Gastroesophageal sphincter (tissue), 4 donors: Measurements from ENCODE around the gene MYO9B. TPM values are rescaled to one million over a fixed set of nuclear protein-coding genes. Genes with fewer than 3 reads are reported as not detected.

Experiments
- ATAC-seq: fragments of 150-250 bp; one replicate; pipeline ENCODE4 v1.9.1; 2016; ENCODE audit warnings: mild to moderate bottlenecking, moderate library complexity
- H3K27ac ChIP-seq, 4 donors: fragments of 200-600 bp; sonication (generic) in 3 of 4; 1 replicate in 3 of 4; 2 replicates in 1 of 4; pipeline ENCODE4 v1.5.1; 2016 to 2019
- H3K27me3 ChIP-seq: fragments of 200-600 bp; sonication (generic); one replicate; pipeline ENCODE4 v1.5.1; 2019
- H3K36me3 ChIP-seq, 2 donors: fragments of 200-600 bp; sonication (generic); one replicate each; pipeline ENCODE4 v1.5.1; 2019; ENCODE audit warnings: control low read depth in 1 of 2
- H3K4me1 ChIP-seq, 3 donors: fragments of 200-600 bp; sonication (generic); 1 replicate in 2 of 3; 2 replicates in 1 of 3; pipeline ENCODE4 v1.5.1; 2016 to 2019; ENCODE audit warnings: control low read depth in 2 of 3
- H3K4me3 ChIP-seq, 2 donors: fragments of 200-600 bp; sonication (generic); one replicate each; pipeline ENCODE4 v1.5.1; 2019; ENCODE audit warnings: mild to moderate bottlenecking in 1 of 2, moderate library complexity in 1 of 2
- H3K9me3 ChIP-seq, 3 donors: fragments of 200-600 bp; sonication (generic); one replicate each; pipeline ENCODE4 v1.5.1; 2017 to 2019; ENCODE audit warnings: control low read depth in 2 of 3
- EP300 ChIP-seq: sonication (generic); formaldehyde crosslinking; IDR thresholded peaks from one replicate; pipeline ENCODE4 v1.6.1; 2017; ENCODE audit warnings: antibody characterized with exemption, mild to moderate bottlenecking
- POLR2A ChIP-seq, 2 donors: fragments of 450-650 bp; IDR thresholded peaks; one replicate each; pipeline ENCODE4 v1.6.1; 2017; ENCODE audit warnings: antibody characterized with exemption in 2 of 2, mild to moderate bottlenecking in 2 of 2, moderate library complexity in 1 of 2
- POLR2AphosphoS5 ChIP-seq: sonication (generic); formaldehyde crosslinking; IDR thresholded peaks from one replicate; pipeline ENCODE4 v1.6.1; 2017; ENCODE audit warnings: antibody characterized with exemption
- WGBS, 2 donors: methylation state at CpG; one replicate each; pipeline ENCODE4 v1.1.5; 2018; ENCODE audit warnings: low coverage in 1 of 2; 5-methylcytosine and 5-hydroxymethylcytosine counted together
- total RNA-seq, 4 donors: library from RNA; depleted of rRNA; stranded (reverse); fragments of >200 nt; gene quantifications; one replicate each; pipeline ENCODE4 v1.1.0, GENCODE V29; 2016
- TF ChIP-seq, protein P1 (sequence below), 4 experiments: fragments of 200-600 bp in 2 of 4; fragments of 450-650 bp in 2 of 4; sonication (generic) in 1 of 4; IDR thresholded peaks; one replicate each; pipeline ENCODE4 v1.5.1; 2017 to 2019; ENCODE audit warnings: antibody characterized with exemption in 4 of 4, mild to moderate bottlenecking in 2 of 4, moderate library complexity in 2 of 4

Gene MYO9B
- total RNA-seq, 4 donors from 2014 or later: 38.1 to 77.7 (median 66.2) TPM

DNA sequence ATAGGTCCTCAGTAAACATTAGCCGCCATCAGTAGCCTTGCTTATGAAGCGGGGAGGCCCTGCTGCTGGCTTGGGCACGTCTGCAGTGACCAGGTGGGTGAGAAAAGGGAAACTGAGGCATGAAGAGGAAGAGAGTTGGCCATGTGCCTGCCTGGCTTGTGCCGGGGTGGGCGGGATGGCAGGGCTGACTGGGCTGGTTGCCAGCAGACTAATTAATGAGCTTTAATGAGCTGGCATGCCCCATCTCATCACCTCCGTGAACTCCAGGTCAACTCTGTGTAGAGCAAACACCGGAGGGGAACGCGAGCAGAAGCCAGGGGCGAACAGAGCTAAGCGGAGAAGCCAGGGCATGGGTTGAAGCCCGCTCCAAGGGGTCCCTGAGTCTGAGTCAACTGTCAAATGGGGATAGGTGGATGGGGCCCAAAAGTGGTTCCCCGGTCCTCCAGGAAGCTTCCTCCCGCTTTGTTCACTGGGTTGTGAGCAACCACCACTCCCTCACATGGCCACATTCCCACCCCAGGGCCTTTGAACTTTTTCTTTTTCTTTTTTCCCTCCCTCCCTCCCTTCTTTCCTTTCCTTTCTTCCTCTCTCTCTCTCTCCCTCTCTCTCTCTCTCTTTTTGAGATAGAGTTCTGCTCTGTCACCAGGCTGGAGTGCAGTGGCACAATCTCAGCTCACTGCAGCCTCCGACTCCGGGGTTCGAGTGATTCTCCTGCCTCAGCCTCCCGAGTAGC is 161.4 kb downstream of the MYO9B start:
- WGBS, 2 donors: 79 to 93% methylated on average over 6 to 17 of the region's 18 CpGs
- Histone ChIP-seq H3K4me1 (peaks cover 0 to 47% (median 21%) of the 10 kb centered on the region in 3 donors), H3K4me3 (no peak overlapping the region), H3K9me3 (no peaks in the 10 kb centered on the region), H3K27ac (peak overlapping the region in 3 of 4 donors; percentile 80 to 87 (median 84)), H3K27me3 (no peaks in the 10 kb centered on the region), H3K36me3 (peaks cover 0 to 57% of the 10 kb centered on the region in 2 donors)
- no peak for ATAC-seq
- no peak for TF ChIP-seq EP300
- no peak for TF ChIP-seq POLR2AphosphoS5
- no peak for TF ChIP-seq POLR2A (IDR thresholded peaks at IDR 0.05)
- TF ChIP-seq, protein P1, sequence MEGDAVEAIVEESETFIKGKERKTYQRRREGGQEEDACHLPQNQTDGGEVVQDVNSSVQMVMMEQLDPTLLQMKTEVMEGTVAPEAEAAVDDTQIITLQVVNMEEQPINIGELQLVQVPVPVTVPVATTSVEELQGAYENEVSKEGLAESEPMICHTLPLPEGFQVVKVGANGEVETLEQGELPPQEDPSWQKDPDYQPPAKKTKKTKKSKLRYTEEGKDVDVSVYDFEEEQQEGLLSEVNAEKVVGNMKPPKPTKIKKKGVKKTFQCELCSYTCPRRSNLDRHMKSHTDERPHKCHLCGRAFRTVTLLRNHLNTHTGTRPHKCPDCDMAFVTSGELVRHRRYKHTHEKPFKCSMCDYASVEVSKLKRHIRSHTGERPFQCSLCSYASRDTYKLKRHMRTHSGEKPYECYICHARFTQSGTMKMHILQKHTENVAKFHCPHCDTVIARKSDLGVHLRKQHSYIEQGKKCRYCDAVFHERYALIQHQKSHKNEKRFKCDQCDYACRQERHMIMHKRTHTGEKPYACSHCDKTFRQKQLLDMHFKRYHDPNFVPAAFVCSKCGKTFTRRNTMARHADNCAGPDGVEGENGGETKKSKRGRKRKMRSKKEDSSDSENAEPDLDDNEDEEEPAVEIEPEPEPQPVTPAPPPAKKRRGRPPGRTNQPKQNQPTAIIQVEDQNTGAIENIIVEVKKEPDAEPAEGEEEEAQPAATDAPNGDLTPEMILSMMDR (IDR thresholded peaks at IDR 0.05): no peak

DNA sequence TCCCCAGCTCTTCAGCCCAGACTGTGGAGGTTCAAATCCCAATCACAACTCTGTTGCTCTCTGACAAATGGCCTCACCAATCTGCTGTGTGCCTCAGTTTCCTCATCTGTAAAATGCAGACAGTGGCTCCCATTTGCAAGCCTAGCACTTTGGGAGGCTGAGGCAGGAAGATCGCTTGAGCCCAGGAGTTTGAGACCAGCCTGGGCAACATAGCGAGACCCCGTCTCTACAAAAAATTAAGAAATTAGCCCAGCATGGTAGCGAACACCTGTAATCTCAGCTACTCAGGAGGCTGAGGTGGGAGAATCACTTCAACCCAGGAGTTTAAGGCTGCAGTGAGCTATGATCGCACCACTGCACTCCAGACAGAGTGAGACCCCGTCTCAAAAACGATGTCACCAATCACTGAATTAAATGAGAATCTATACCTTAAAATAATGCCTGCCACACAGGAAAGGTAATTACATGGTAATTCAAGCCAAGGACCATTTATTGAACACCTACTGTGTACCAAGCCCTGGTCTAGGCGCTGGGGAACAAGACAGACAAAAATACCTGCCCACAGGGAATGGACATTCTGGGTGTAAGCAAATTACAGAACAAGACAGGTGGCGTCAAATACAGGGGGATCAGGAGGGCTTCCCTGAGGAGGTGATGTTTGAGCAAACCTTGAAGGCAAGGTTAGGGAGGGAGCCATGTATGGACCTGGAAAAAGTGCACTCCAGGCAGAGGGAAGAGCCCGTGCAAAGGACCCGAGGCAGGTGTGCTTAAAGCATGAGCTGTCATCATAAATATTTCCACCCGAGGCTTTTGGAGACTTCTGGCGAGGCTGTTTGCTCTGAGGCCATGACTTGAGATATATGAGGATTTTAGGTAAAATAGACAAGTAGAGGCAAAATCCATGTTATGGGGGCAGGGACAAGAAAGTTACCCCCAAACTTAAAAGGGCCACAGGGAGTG is 162.4 kb downstream of the MYO9B start:
- TF ChIP-seq EP300 (no peak), POLR2AphosphoS5 (no peak), POLR2A (IDR thresholded peaks at IDR 0.05) (no peak)
- TF ChIP-seq, protein P1 (IDR thresholded peaks at IDR 0.05): no peak
- Histone ChIP-seq H3K27me3 (no peaks in the 10 kb centered on the region), H3K4me3 (no peak overlapping the region), H3K4me1 (peaks cover 0 to 58% (median 31%) of the 10 kb centered on the region in 3 donors), H3K27ac (no peak overlapping the region), H3K36me3 (peaks cover 0 to 46% of the 10 kb centered on the region in 2 donors), H3K9me3 (no peaks in the 10 kb centered on the region)
- no peak for ATAC-seq
- 69 to 87% methylated on average over 3 to 11 of the region's 13 CpGs for WGBS, 2 donors

DNA sequence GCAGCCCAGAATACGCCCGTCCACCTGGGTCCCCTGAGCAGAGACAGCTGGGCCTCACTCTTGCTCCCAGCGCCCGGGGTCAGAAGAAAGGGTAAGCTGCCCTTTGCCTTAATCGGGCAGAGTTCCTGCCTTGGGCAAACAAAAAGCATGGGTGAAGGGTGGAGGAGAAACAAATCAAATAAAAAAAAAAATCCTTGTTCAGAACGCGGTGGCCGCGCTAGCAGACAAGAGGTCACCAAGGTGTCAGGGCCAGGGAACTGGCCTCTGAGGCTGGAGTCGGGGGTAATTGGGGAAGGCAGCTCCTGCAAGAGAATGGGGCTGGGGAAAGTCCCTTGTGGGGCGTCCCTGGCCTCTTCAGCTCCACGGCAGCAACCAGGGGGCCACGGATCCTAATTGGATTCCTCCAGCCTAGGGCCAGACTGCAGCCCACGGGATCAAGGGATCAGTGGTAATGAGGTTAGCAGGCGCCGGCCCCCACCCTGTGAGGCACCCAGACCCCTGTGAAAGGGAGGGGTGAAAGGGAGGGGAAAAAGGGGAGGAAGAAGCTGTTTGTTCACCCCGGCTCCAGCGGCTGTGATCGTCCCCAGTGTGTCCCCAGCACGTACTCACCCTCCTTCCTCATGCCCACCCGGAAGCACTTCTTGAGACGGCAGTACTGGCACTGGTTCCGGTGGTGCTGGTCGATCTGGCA is 164.6 kb downstream of the MYO9B start:
- TF ChIP-seq, protein P1 (IDR thresholded peaks at IDR 0.05): no peak
- no peak for TF ChIP-seq POLR2AphosphoS5
- no peak for TF ChIP-seq EP300
- no peak for TF ChIP-seq POLR2A (IDR thresholded peaks at IDR 0.05)
- Histone ChIP-seq H3K27me3 (no peaks in the 10 kb centered on the region), H3K4me3 (no peak overlapping the region), H3K27ac (peak overlapping the region in 3 of 4 donors; percentile 73 to 87 (median 86)), H3K9me3 (no peaks in the 10 kb centered on the region), H3K36me3 (peaks cover 0 to 37% of the 10 kb centered on the region in 2 donors), H3K4me1 (peaks cover 0 to 62% (median 33%) of the 10 kb centered on the region in 3 donors)
- WGBS, 2 donors: 49 to 73% methylated on average over 3 to 6 of the region's 24 CpGs
- ATAC-seq: no peak

DNA sequence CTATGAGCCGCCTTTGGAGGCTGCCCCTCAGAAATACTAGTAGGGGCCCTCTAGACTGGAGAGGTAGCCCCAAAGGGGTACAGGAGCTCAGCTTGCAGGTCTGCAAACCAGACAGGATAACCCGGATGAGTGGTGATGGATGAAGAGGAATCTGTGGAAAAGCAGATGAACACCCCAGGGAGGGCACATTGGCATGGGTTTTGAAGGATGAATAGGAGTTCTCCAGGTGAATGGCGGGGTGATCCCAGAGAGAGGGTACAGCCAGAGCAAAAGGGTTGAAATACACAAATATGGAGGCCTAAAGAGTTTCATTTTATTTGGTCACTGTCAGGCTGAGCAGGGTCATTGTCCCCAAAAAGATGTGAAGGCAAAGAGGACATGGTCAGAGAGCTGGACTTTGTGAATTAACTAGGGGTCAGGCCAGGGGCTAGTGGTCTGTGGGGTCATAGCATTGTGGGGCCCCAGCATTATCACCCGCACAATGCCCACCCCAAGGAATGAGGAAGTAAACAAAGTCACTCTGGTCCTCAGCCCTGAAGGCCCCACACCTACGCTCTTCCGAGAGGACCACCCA is 165.3 kb downstream of the MYO9B start:
- no peak for TF ChIP-seq POLR2AphosphoS5
- TF ChIP-seq POLR2A (IDR thresholded peaks at IDR 0.05): no peak
- TF ChIP-seq, protein P1 (IDR thresholded peaks at IDR 0.05): no peak
- TF ChIP-seq EP300: no peak
- H3K36me3 ChIP-seq: peaks cover 0 to 37% of the 10 kb centered on the region in 2 donors
- 100% methylated on average over 2 of the region's 6 CpGs for WGBS, 2 donors
- peak overlapping the region in 3 of 4 donors; percentile 73 to 87 (median 86) for H3K27ac ChIP-seq
- H3K9me3 ChIP-seq: no peaks in the 10 kb centered on the region
- no peaks in the 10 kb centered on the region for H3K27me3 ChIP-seq
- no peak for ATAC-seq
- H3K4me3 ChIP-seq: no peak overlapping the region
- H3K4me1 ChIP-seq: peaks cover 0 to 55% (median 31%) of the 10 kb centered on the region in 3 donors
